IPS-20b (cell line): Measurements from ENCODE around the gene EPHA1.
A peak's percentile ranks its signal among the peaks of the same experiment; 100 is the strongest.

ENCODE experiments used
- H3K27ac ChIP-seq: one replicate; pipeline ENCODE4 v1.5.1; 2013; ENCODE audit warnings: low read length
- H3K27me3 ChIP-seq: 2 replicates; pipeline ENCODE4 v1.6.1; 2013; ENCODE audit warnings: mild to moderate bottlenecking, low read length, inconsistent platforms; ENCODE audit not compliant: insufficient read depth
- H3K36me3 ChIP-seq: 2 replicates; pipeline ENCODE4 v1.6.1; 2013; ENCODE audit warnings: low read depth, mild to moderate bottlenecking, inconsistent platforms, low read length, moderate library complexity; ENCODE audit not compliant: insufficient read depth
- H3K4me1 ChIP-seq: 2 replicates; pipeline ENCODE4 v1.6.1; 2013; ENCODE audit warnings: mild to moderate bottlenecking, control low read depth, inconsistent platforms, low read length, moderate library complexity; ENCODE audit not compliant: insufficient read depth
- H3K4me3 ChIP-seq: 2 replicates; pipeline ENCODE4 v1.5.1; 2013; ENCODE audit warnings: mild to moderate bottlenecking, low read length, inconsistent platforms
- H3K9ac ChIP-seq: 2 replicates; pipeline ENCODE4 v1.6.1; 2013; ENCODE audit warnings: low read depth, mild to moderate bottlenecking, inconsistent platforms, low read length, moderate library complexity
- H3K9me3 ChIP-seq: 2 replicates; pipeline ENCODE4 v1.6.1; 2013; ENCODE audit warnings: mild to moderate bottlenecking, low read depth, low read length, inconsistent platforms; ENCODE audit not compliant: insufficient read depth

Gene EPHA1

GRCh38 chr7:143408686-143409561 lies at the start of gene EPHA1:
Gene EPHA1, minus strand, starts transcription at chr7:143408856. Its CDS starts 51 bp downstream, at chr7:143408805.
- Histone ChIP-seq H3K36me3 (peaks cover 20% of the 10 kb centered on the region; the same call in 1 of the 2 replicates), H3K27me3 (no peaks in the 10 kb centered on the region), H3K4me3 (peak within 1 kb of the TSS; percentile 89)

GRCh38 chr7:143458263-143458662 lies 49.6 kb upstream of the EPHA1 start:
- no peak overlapping the region for H3K4me3 ChIP-seq
- no peak overlapping the region for H3K9ac ChIP-seq
- H3K27ac ChIP-seq = no peak overlapping the region
- no peaks in the 10 kb centered on the region for H3K27me3 ChIP-seq
- H3K36me3 ChIP-seq = no peaks in the 10 kb centered on the region
- no peaks in the 10 kb centered on the region for H3K4me1 ChIP-seq
- H3K9me3 ChIP-seq = peaks cover 9% of the 10 kb centered on the region; the same call in 1 of the 2 replicates

More at GRCh38 chr7:143408686-143409561, at the start of gene EPHA1:
- H3K9me3 ChIP-seq = no peaks in the 10 kb centered on the region
- peak within 1 kb of the TSS; percentile 75 for H3K27ac ChIP-seq
- peaks cover 65% of the 10 kb centered on the region for H3K4me1 ChIP-seq
- H3K9ac ChIP-seq = peak within 1 kb of the TSS; percentile 92

GRCh38 chr7:143456992-143457793 lies 48.5 kb upstream of the EPHA1 start:
- Histone ChIP-seq H3K27ac (no peak overlapping the region), H3K36me3 (no peaks in the 10 kb centered on the region), H3K4me3 (no peak overlapping the region), H3K9ac (no peak overlapping the region), H3K27me3 (no peaks in the 10 kb centered on the region), H3K4me1 (no peaks in the 10 kb centered on the region), H3K9me3 (peaks cover 7% of the 10 kb centered on the region; the same call in 1 of the 2 replicates)

GRCh38 chr7:143455942-143456341 lies 47.3 kb upstream of the EPHA1 start:
- Histone ChIP-seq H3K9me3 (no peaks in the 10 kb centered on the region), H3K27ac (no peak overlapping the region), H3K4me3 (no peak overlapping the region), H3K27me3 (no peaks in the 10 kb centered on the region), H3K9ac (no peak overlapping the region), H3K4me1 (no peaks in the 10 kb centered on the region), H3K36me3 (no peaks in the 10 kb centered on the region)

GRCh38 chr7:143455491-143455890 lies 46.8 kb upstream of the EPHA1 start:
- no peak overlapping the region for H3K9ac ChIP-seq
- no peak overlapping the region for H3K27ac ChIP-seq
- no peaks in the 10 kb centered on the region for H3K36me3 ChIP-seq
- H3K4me1 ChIP-seq = no peaks in the 10 kb centered on the region
- no peaks in the 10 kb centered on the region for H3K27me3 ChIP-seq
- H3K9me3 ChIP-seq = no peaks in the 10 kb centered on the region
- H3K4me3 ChIP-seq = no peak overlapping the region

- H3K27ac ChIP-seq = no peak overlapping the region
- no peaks in the 10 kb centered on the region for H3K27me3 ChIP-seq
- no peak overlapping the region for H3K4me3 ChIP-seq
- no peaks in the 10 kb centered on the region for H3K4me1 ChIP-seq
- no peaks in the 10 kb centered on the region for H3K9me3 ChIP-seq
- no peaks in the 10 kb centered on the region for H3K36me3 ChIP-seq
- no peak overlapping the region for H3K9ac ChIP-seq
Measured at GRCh38 chr7:143454091-143454680, 45.5 kb upstream of the EPHA1 start.

GRCh38 chr7:143452495-143452894 lies 43.8 kb upstream of the EPHA1 start:
- no peaks in the 10 kb centered on the region for H3K27me3 ChIP-seq
- H3K9ac ChIP-seq = no peak overlapping the region
- H3K36me3 ChIP-seq = no peaks in the 10 kb centered on the region
- no peak overlapping the region for H3K4me3 ChIP-seq
- H3K4me1 ChIP-seq = no peaks in the 10 kb centered on the region
- no peaks in the 10 kb centered on the region for H3K9me3 ChIP-seq
- no peak overlapping the region for H3K27ac ChIP-seq

GRCh38 chr7:143451746-143452145 lies 43.1 kb upstream of the EPHA1 start:
- no peaks in the 10 kb centered on the region for H3K9me3 ChIP-seq
- no peaks in the 10 kb centered on the region for H3K27me3 ChIP-seq
- H3K27ac ChIP-seq = no peak overlapping the region
- H3K4me1 ChIP-seq = no peaks in the 10 kb centered on the region
- H3K4me3 ChIP-seq = no peak overlapping the region
- no peak overlapping the region for H3K9ac ChIP-seq
- no peaks in the 10 kb centered on the region for H3K36me3 ChIP-seq

GRCh38 chr7:143451122-143451521 lies 42.5 kb upstream of the EPHA1 start:
- Histone ChIP-seq H3K27ac (no peak overlapping the region), H3K4me3 (no peak overlapping the region), H3K27me3 (no peaks in the 10 kb centered on the region), H3K9me3 (no peaks in the 10 kb centered on the region), H3K9ac (no peak overlapping the region), H3K36me3 (no peaks in the 10 kb centered on the region), H3K4me1 (no peaks in the 10 kb centered on the region)

GRCh38 chr7:143449793-143450192 lies 41.1 kb upstream of the EPHA1 start:
- Histone ChIP-seq H3K4me1 (peaks cover 8% of the 10 kb centered on the region; the same call in 1 of the 2 replicates), H3K9me3 (no peaks in the 10 kb centered on the region), H3K4me3 (no peak overlapping the region), H3K36me3 (no peaks in the 10 kb centered on the region), H3K27ac (no peak overlapping the region), H3K9ac (no peak overlapping the region), H3K27me3 (no peaks in the 10 kb centered on the region)

GRCh38 chr7:143448429-143448828 lies 39.8 kb upstream of the EPHA1 start:
- Histone ChIP-seq H3K4me3 (no peak overlapping the region), H3K9ac (no peak overlapping the region), H3K27ac (no peak overlapping the region), H3K27me3 (no peaks in the 10 kb centered on the region), H3K4me1 (peaks cover 8% of the 10 kb centered on the region; the same call in 1 of the 2 replicates), H3K36me3 (no peaks in the 10 kb centered on the region), H3K9me3 (no peaks in the 10 kb centered on the region)
